Testis (tissue), 3 donors: Measurements from ENCODE around the gene COMMD2. TPM values are rescaled to one million over a fixed set of nuclear protein-coding genes. Genes with fewer than 3 reads are reported as not detected.

Experiments
- DNase-seq: peaks from one replicate; pipeline ENCODE4 v3.0.0-alpha.2; 2019
- H3K27ac ChIP-seq, 2 donors: fragments of 200-600 bp; sonication (generic); one replicate each; pipeline ENCODE4 v1.5.1; 2019
- H3K27me3 ChIP-seq: fragments of 200-600 bp; sonication (generic); one replicate; pipeline ENCODE4 v1.5.1; 2019
- H3K36me3 ChIP-seq: fragments of 200-600 bp; sonication (generic); one replicate; pipeline ENCODE4 v1.5.1; 2017; ENCODE audit warnings: low read depth; ENCODE audit errors: missing control alignments
- H3K4me1 ChIP-seq: fragments of 200-600 bp; sonication (generic); one replicate; pipeline ENCODE4 v1.5.1; 2019
- H3K4me3 ChIP-seq, 2 donors: fragments of 200-600 bp; sonication (generic); one replicate each; pipeline ENCODE4 v1.5.1; 2017 to 2019
- H3K9me3 ChIP-seq: fragments of 200-600 bp; sonication (generic); one replicate; pipeline ENCODE4 v1.5.1; 2017
- POLR2A ChIP-seq: fragments of 450-650 bp; IDR thresholded peaks from one replicate; pipeline ENCODE4 v1.6.1; 2017; ENCODE audit warnings: antibody characterized with exemption, mild to moderate bottlenecking, moderate library complexity
- WGBS, 2 donors: methylation state at CpG; one replicate each; pipeline ENCODE4 v1.1.5; 2018; 5-methylcytosine and 5-hydroxymethylcytosine counted together
- intact Hi-C: fragments of 100-400 bp; cut with DNase I; formaldehyde crosslinking; loops from one replicate; pipeline ENCODE4 v1.15.1; 2023; ENCODE audit warnings: low total_unique reads
- polyA plus RNA-seq: library from polyadenylated mRNA; stranded (reverse); fragments of 350-450 nt; fragmentation: Illumina TruSeq; extraction: RNeasy Lipid Tissue Mini Kit (QIAGEN cat#74804); gene quantifications from one replicate; pipeline ENCODE4 v1.2.3, GENCODE V29; 2014; ENCODE audit warnings: low read depth, low replicate concordance; ENCODE audit not compliant: insufficient read depth
- total RNA-seq, 2 donors: library from RNA; depleted of rRNA; stranded (reverse); fragments of >200 nt; gene quantifications; one replicate each; pipeline ENCODE4 v1.2.3, GENCODE V29; 2016
- TF ChIP-seq, protein P1 (sequence below), 3 experiments: fragments of 450-650 bp in 2 of 3; fragments of 200-600 bp in 1 of 3; sonication (generic) in 1 of 3; IDR thresholded peaks; one replicate each; pipeline ENCODE4 v1.5.1; 2016 to 2019; ENCODE audit warnings: antibody characterized with exemption in 3 of 3, mild to moderate bottlenecking in 2 of 3, moderate library complexity in 1 of 3

The COMMD2 gene
- total and polyA plus RNA-seq, 3 donors from 2014 or later = 19.9 to 27.7 (median 21.8) TPM

DNA sequence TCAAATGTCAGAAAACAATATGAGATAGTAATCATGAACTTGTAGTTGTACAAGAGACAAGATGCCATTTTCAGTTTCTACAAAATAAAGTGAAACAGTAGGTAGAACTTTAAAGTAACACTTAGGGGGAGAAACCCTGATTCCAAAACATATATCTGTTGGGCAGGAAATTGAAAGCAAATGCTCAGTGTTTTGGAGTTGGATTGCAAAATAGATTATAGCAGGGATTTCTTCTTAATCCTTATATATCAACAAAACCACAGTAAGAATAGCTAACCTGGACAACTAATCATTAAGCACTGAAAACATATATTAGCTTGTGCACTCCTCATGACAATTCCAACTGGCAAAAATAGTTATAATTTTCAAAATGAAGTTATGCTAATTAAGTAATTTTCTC lies 46.9 kb downstream of the COMMD2 start:
- no peak for DNase-seq
- Histone ChIP-seq H3K4me1 (peaks cover 3% of the 10 kb centered on the region), H3K36me3 (no peaks in the 10 kb centered on the region), H3K27me3 (no peaks in the 10 kb centered on the region), H3K27ac (no peak overlapping the region), H3K4me3 (no peak overlapping the region), H3K9me3 (no peaks in the 10 kb centered on the region)
- TF ChIP-seq, protein P1, sequence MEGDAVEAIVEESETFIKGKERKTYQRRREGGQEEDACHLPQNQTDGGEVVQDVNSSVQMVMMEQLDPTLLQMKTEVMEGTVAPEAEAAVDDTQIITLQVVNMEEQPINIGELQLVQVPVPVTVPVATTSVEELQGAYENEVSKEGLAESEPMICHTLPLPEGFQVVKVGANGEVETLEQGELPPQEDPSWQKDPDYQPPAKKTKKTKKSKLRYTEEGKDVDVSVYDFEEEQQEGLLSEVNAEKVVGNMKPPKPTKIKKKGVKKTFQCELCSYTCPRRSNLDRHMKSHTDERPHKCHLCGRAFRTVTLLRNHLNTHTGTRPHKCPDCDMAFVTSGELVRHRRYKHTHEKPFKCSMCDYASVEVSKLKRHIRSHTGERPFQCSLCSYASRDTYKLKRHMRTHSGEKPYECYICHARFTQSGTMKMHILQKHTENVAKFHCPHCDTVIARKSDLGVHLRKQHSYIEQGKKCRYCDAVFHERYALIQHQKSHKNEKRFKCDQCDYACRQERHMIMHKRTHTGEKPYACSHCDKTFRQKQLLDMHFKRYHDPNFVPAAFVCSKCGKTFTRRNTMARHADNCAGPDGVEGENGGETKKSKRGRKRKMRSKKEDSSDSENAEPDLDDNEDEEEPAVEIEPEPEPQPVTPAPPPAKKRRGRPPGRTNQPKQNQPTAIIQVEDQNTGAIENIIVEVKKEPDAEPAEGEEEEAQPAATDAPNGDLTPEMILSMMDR (IDR thresholded peaks at IDR 0.05) = no peak
- TF ChIP-seq POLR2A = no peak
- intact Hi-C loops = no loop called here

DNA sequence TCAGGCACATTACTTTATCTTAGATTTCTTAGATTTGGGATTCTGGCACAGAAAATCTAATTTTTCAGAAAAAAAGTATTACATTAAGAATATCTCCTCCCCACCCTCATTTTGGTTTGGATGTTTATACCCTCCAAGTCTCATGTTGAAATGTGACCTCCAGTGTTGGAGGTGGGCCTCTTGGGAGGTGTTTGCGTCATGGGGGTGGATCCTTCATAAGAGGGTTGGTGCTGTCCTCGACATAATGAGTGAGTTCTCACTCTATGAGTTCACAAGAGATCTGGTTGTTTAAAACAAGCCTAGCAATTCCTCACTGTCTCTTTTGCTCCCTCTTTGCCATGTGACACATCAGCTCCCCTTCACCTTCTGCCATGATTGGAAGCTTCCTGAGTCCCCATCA lies 48.8 kb downstream of the COMMD2 start:
- H3K27me3 ChIP-seq = no peaks in the 10 kb centered on the region
- TF ChIP-seq POLR2A = no peak
- TF ChIP-seq, protein P1 (IDR thresholded peaks at IDR 0.05) = no peak
- 58 to 71% methylated on average over 2 of the region's 2 CpGs for WGBS, 2 donors
- no peak overlapping the region for H3K4me3 ChIP-seq
- H3K27ac ChIP-seq = no peak overlapping the region
- H3K9me3 ChIP-seq = no peaks in the 10 kb centered on the region
- DNase-seq = no peak
- intact Hi-C loops = no loop called here
- no peaks in the 10 kb centered on the region for H3K36me3 ChIP-seq
- H3K4me1 ChIP-seq = peaks cover 3% of the 10 kb centered on the region

DNA sequence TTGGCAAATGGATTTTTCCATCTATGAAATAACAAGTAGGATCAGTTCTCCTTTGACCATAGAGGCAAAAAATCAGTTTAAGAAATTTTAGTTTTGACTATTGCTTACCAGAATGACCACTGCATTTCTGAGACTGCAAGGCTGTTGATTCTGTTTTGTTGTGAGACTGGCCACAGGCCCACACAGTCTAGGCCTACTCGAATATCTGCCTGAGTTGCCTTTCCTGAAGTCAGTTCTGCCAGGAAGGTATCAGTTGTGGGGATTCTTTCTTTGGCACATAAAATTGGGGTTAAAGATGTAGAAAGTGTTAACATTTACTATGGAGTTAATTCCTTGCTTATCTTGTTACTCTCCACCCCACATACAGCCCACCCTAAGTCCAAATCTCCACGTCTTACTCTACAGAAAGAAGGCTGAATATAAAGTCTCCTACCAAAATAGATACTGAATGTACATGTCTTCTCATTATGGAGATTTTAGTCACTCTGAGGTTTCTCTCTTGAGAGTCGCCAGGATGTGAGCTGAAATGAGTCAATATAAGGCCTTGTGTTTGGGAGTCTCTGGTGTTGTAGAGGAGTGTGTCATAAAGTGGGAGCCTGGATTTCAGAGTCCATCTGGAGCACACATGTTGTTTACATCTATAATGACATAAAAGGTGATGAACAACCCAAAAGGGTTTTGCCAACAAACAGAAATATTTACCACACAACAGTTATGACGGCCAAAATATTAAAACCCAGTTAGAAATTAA lies 49.4 kb downstream of the COMMD2 start:
- intact Hi-C loops = no loop called here
- no peak for DNase-seq
- 71 to 73% methylated on average over 4 of the region's 4 CpGs for WGBS, 2 donors

DNA sequence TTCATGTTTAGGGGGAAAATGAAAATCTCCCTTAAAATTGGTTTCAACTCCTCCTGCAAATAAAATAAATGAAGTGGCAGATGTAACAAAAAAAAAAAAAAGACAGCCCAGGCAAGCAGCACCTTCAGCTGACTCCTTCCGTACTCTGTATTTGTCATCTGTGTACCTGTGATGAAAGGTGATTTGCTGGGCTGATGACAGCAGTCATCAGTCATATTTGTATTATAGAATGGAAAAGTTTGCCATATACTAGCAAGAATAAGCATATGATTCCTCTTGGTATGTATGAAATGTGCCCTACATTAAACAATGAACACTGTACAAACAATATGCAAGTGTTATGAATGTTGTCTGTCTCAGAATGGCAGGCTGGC lies 50.3 kb downstream of the COMMD2 start:
- intact Hi-C loops = no loop called here
- 95 to 100% methylated on average over 1 of the region's 1 CpG for WGBS, 2 donors
- Histone ChIP-seq H3K9me3 (no peaks in the 10 kb centered on the region), H3K36me3 (no peaks in the 10 kb centered on the region), H3K4me1 (no peaks in the 10 kb centered on the region), H3K4me3 (no peak overlapping the region), H3K27ac (no peak overlapping the region), H3K27me3 (no peaks in the 10 kb centered on the region)
- no peak for TF ChIP-seq POLR2A
- TF ChIP-seq, protein P1 (IDR thresholded peaks at IDR 0.05) = no peak
- no peak for DNase-seq

More for the DNA sequence above, 49.4 kb downstream of the COMMD2 start:
- peaks cover 3% of the 10 kb centered on the region for H3K4me1 ChIP-seq
- no peak overlapping the region for H3K27ac ChIP-seq
- no peak for TF ChIP-seq POLR2A
- TF ChIP-seq, protein P1 (IDR thresholded peaks at IDR 0.05) = no peak
- H3K27me3 ChIP-seq = no peaks in the 10 kb centered on the region
- no peak overlapping the region for H3K4me3 ChIP-seq
- no peaks in the 10 kb centered on the region for H3K9me3 ChIP-seq
- no peaks in the 10 kb centered on the region for H3K36me3 ChIP-seq
